IMR-90 (cell line): Measurements from ENCODE around the gene MTCL1. TPM values are rescaled to one million over a fixed set of nuclear protein-coding genes. Genes with fewer than 3 reads are reported as not detected.

Experiments used
- ATAC-seq: fragments of 200-7000 bp; cut with Tn5 transposase; 2 replicates; pipeline ENCODE4 v1.9.1; 2020; ENCODE audit warnings: low read depth, mild to moderate bottlenecking, moderate library complexity
- BruUV-seq: library from RNA; stranded (reverse); fragments of 400-500 nt; replicated peaks from 2 replicates; lab custom pipeline; 2021; lab: Mats Ljungman, UMichigan
- CTCF ChIA-PET: fragments of 300-600 bp; formaldehyde crosslinking; extraction: SDS; loops from one replicate; lab custom pipeline; 2021; ENCODE audit warnings: antibody characterized with exemption; lab: Yijun Ruan, JAX
- POLR2A ChIA-PET: fragments of 300-600 bp; sonication (Branson Sonifier 250); formaldehyde crosslinking; loops from one replicate; lab custom pipeline; 2022; ENCODE audit warnings: antibody characterized with exemption; ENCODE audit not compliant: unreplicated experiment; lab: Charles Lee
- DNase-seq: peaks from one replicate; pipeline ENCODE4 v3.0.0; 2013
- H2AFZ ChIP-seq: replicated peaks from 2 replicates; pipeline ENCODE3; 2013; ENCODE audit warnings: low read length, mild to moderate bottlenecking; ENCODE audit not compliant: poor library complexity
- H2AK5ac ChIP-seq: 2 replicates; pipeline ENCODE4 v1.6.1; 2013; ENCODE audit warnings: low read depth, low read length, inconsistent platforms
- H2AK9ac ChIP-seq: replicated peaks from 2 replicates; pipeline ENCODE3; 2013; ENCODE audit warnings: mild to moderate bottlenecking, low read depth, low read length, moderate library complexity; ENCODE audit not compliant: poor library complexity
- H2BK120ac ChIP-seq: 2 replicates; pipeline ENCODE4 v1.6.1; 2013; ENCODE audit warnings: low read depth, low read length, inconsistent platforms
- H2BK15ac ChIP-seq: 3 replicates; pipeline ENCODE4 v1.6.1; 2013; ENCODE audit warnings: low read depth, low read length, inconsistent platforms
- H2BK20ac ChIP-seq: 2 replicates; pipeline ENCODE4 v1.6.1; 2013; ENCODE audit warnings: low read depth, mild to moderate bottlenecking, inconsistent platforms, low read length, moderate library complexity
- H2BK5ac ChIP-seq: 2 replicates; pipeline ENCODE4 v1.6.1; 2013; ENCODE audit warnings: mild to moderate bottlenecking, low read depth, low read length, inconsistent platforms; ENCODE audit not compliant: poor library complexity, severe bottlenecking
- H3K14ac ChIP-seq: replicated peaks from 2 replicates; pipeline ENCODE4 v1.6.1; 2013; ENCODE audit warnings: low read depth, low read length, inconsistent platforms
- H3K18ac ChIP-seq: 2 replicates; pipeline ENCODE4 v1.6.1; 2013; ENCODE audit warnings: low read depth, low read length, control low read depth
- H3K23ac ChIP-seq: 2 replicates; pipeline ENCODE4 v1.6.1; 2013; ENCODE audit warnings: low read depth, low read length, inconsistent platforms
- H3K27ac ChIP-seq: 2 replicates; pipeline ENCODE4 v1.5.1; 2013; ENCODE audit warnings: mild to moderate bottlenecking, control low read depth, low read length; ENCODE audit not compliant: insufficient read depth
- H3K27me3 ChIP-seq: 2 replicates; pipeline ENCODE4 v1.6.1; 2013; ENCODE audit warnings: low read length; ENCODE audit not compliant: control insufficient read depth, insufficient read depth
- H3K36me3 ChIP-seq: 2 replicates; pipeline ENCODE4 v1.6.1; 2013; ENCODE audit warnings: low read length, mixed read lengths; ENCODE audit not compliant: control insufficient read depth, insufficient read depth
- H3K4ac ChIP-seq: 2 replicates; pipeline ENCODE4 v1.6.1; 2013; ENCODE audit warnings: low read depth, low read length, inconsistent platforms
- H3K4me1 ChIP-seq: 2 replicates; pipeline ENCODE4 v1.6.1; 2013; ENCODE audit warnings: low read length, mixed read lengths; ENCODE audit not compliant: control insufficient read depth, insufficient read depth
- H3K4me2 ChIP-seq: 2 replicates; pipeline ENCODE4 v1.6.1; 2013; ENCODE audit warnings: low read depth, mild to moderate bottlenecking, control low read depth, low read length, moderate library complexity
- H3K4me3 ChIP-seq: 2 replicates; pipeline ENCODE4 v1.5.1; 2013; ENCODE audit warnings: low read depth, mild to moderate bottlenecking, control low read depth, low read length, moderate library complexity; ENCODE audit not compliant: insufficient read depth
- H3K56ac ChIP-seq: 2 replicates; pipeline ENCODE4 v1.6.1; 2013; ENCODE audit warnings: low read length, inconsistent platforms; ENCODE audit not compliant: insufficient read depth; ENCODE audit errors: extremely low read depth
- H3K79me1 ChIP-seq, 2 experiments: 2 replicates each; pipeline ENCODE4 v1.6.1; 2013; ENCODE audit warnings: low read length in 2 of 2, inconsistent platforms in 1 of 2, low read depth in 1 of 2
- H3K9ac ChIP-seq: 2 replicates; pipeline ENCODE4 v1.6.1; 2013; ENCODE audit warnings: low read depth, low read length, control low read depth
- H3K9me1 ChIP-seq: 2 replicates; pipeline ENCODE4 v1.6.1; 2013; ENCODE audit warnings: low read length, inconsistent platforms; ENCODE audit not compliant: insufficient read depth
- H3K9me3 ChIP-seq: 2 replicates; pipeline ENCODE4 v1.6.1; 2013; ENCODE audit warnings: low read length; ENCODE audit not compliant: control insufficient read depth, insufficient read depth
- H4K20me1 ChIP-seq: 2 replicates; pipeline ENCODE4 v1.6.1; 2013; ENCODE audit warnings: low read length, inconsistent platforms; ENCODE audit not compliant: insufficient read depth
- H4K5ac ChIP-seq: 2 replicates; pipeline ENCODE4 v1.6.1; 2013; ENCODE audit warnings: mild to moderate bottlenecking, low read depth, low read length, control low read depth
- H4K8ac ChIP-seq, 2 experiments: 2 replicates each; pipeline ENCODE4 v1.6.1; 2013; ENCODE audit warnings: low read depth in 2 of 2, low read length in 2 of 2, control low read depth in 1 of 2, inconsistent platforms in 1 of 2
- H4K91ac ChIP-seq: 2 replicates; pipeline ENCODE4 v1.6.1; 2013; ENCODE audit warnings: low read depth, low read length, inconsistent platforms; ENCODE audit not compliant: insufficient read depth
- CTCF ChIP-seq: conservative IDR thresholded peaks from 2 replicates; pipeline ENCODE4 v1.5.1; 2012; ENCODE audit warnings: mild to moderate bottlenecking, low read depth, low read length, improper control_type of control experiment
- FOS ChIP-seq: fragments of 150-350 bp; IDR thresholded peaks from 2 replicates; pipeline ENCODE4 v1.6.1; 2016; ENCODE audit warnings: low read depth, low read length
- WGBS, 2 experiments: methylation state at CpG; one replicate each; pipeline versions ENCODE4 v1.1.5 to v1.1.7; 2013; ENCODE audit warnings: missing lambda C conversion rate in 2 of 2; ENCODE audit not compliant: insufficient read length in 1 of 2; ENCODE audit errors: extremely low coverage in 2 of 2; 5-methylcytosine and 5-hydroxymethylcytosine counted together
- dilution Hi-C: fragments of 300-500 bp; cut with HindIII; formaldehyde crosslinking; loops from one replicate; pipeline ENCODE4 v1.14.3; 2018; ENCODE audit warnings: low sequenced_read_pairs; ENCODE audit not compliant: unreplicated experiment
- in situ Hi-C: fragments of 300-500 bp; cut with MboI; formaldehyde crosslinking; loops from 3 replicates; pipeline ENCODE4 v1.14.3; 2019; ENCODE audit warnings: low sequenced_read_pairs, inconsistent platforms, mixed read lengths
- intact Hi-C: fragments of 100-400 bp; cut with micrococcal nuclease; formaldehyde crosslinking; loops from 2 replicates; pipeline ENCODE4 v1.10.0; 2022
- polyA plus RNA-seq, 3 experiments: library from polyadenylated mRNA; depleted of rRNA; stranded (reverse); fragments of >200 nt; gene quantifications; 2 replicates each; pipeline ENCODE4 v1.2.3, GENCODE V29; 2012; ENCODE audit warnings: low replicate concordance in 1 of 3
- total RNA-seq: library from RNA; depleted of rRNA; stranded (reverse); fragments of >200 nt; gene quantifications from 2 replicates; pipeline ENCODE4 v1.2.3, GENCODE V29; 2012

The MTCL1 gene
- total and polyA plus RNA-seq, 2 of the 4 experiments (the other 2 are of a cell fraction) = 29.0 to 45.3 TPM

GRCh38 chr18:8814206-8814605 lies 108.8 kb downstream of the MTCL1 start:
- Histone ChIP-seq H4K5ac (peak overlapping the region; percentile 70), H3K4ac (peak overlapping the region; percentile 96), H4K91ac (peak overlapping the region; percentile 98), H2BK15ac (peak overlapping the region; percentile 94; the same call in 2 of the 3 replicates), H3K23ac (peak overlapping the region; percentile 51; the same call in 1 of the 2 replicates), H3K18ac (peak overlapping the region; percentile 97), H3K56ac (peak overlapping the region; percentile 73; the same call in 1 of the 2 replicates), H3K4me1 (peaks cover 25% of the 10 kb centered on the region), H2AK9ac (peak overlapping the region; percentile 17), H3K9me1 (peaks cover 25% of the 10 kb centered on the region), H3K4me3 (no peak overlapping the region), H3K4me2 (peak overlapping the region; percentile 58; the same call in 1 of the 2 replicates), H3K27me3 (no peaks in the 10 kb centered on the region), H3K79me1 (peaks cover 21 to 67% of the 10 kb centered on the region in 2 experiments), H2AFZ (no peak overlapping the region), H4K20me1 (no peaks in the 10 kb centered on the region), H2AK5ac (peak overlapping the region; percentile 96), H3K36me3 (peaks cover 49% of the 10 kb centered on the region), H2BK5ac (peak overlapping the region; percentile 79), H3K9ac (peak overlapping the region; percentile 48), H2BK20ac (peak overlapping the region; percentile 95), H2BK120ac (peak overlapping the region; percentile 93), H3K9me3 (no peaks in the 10 kb centered on the region), H3K14ac (peak overlapping the region; percentile 96), H4K8ac (peak overlapping the region; percentile 54 to 81), H3K27ac (peak overlapping the region; percentile 97)
- dilution Hi-C loops = no loop called here
- intact Hi-C loops = no loop called here
- in situ Hi-C loops = no loop called here
- CTCF ChIA-PET = interaction anchor here (1.0 kb wide), 1 partner anchor 48 kb away, joined by 3 read pairs; no protein-coding TSS in a partner anchor
- ATAC-seq (peak; percentile 9; the same call in 1 of the 2 replicates), DNase-seq (peak; percentile 76)
- TF ChIP-seq FOS (0 out of 2 replicates have a peak, but pooled peaks have one; percentile 16), CTCF (no peak)
- WGBS, 2 experiments = 100% methylated on average over 1 of the region's 6 CpGs; no CpG with 5 or more reads in 1 of the 2 experiments
- POLR2A ChIA-PET = interaction anchor here (0.8 kb wide), 1 partner anchor 13 kb away, joined by 4 read pairs; no protein-coding TSS in a partner anchor
- no TSS peak for BruUV-seq
